Ovary (tissue), 3 donors: ENCODE data around the gene USP9Y.

ENCODE experiments used
- EP300 ChIP-seq: sonication (generic); formaldehyde crosslinking; IDR thresholded peaks from one replicate; pipeline ENCODE4 v1.6.1; 2017; ENCODE audit warnings: antibody characterized with exemption
- TF ChIP-seq, protein P1 (sequence below), 3 donors: fragments of 450-650 bp in 2 of 3; fragments of 200-600 bp in 1 of 3; IDR thresholded peaks; one replicate each; pipeline versions ENCODE4 v1.5.1 to v1.8.0; 2016 to 2022; ENCODE audit warnings: antibody characterized with exemption in 3 of 3, mild to moderate bottlenecking in 1 of 3
- donor health status: DM: no; HTN: no; CAD: no.

DNA sequence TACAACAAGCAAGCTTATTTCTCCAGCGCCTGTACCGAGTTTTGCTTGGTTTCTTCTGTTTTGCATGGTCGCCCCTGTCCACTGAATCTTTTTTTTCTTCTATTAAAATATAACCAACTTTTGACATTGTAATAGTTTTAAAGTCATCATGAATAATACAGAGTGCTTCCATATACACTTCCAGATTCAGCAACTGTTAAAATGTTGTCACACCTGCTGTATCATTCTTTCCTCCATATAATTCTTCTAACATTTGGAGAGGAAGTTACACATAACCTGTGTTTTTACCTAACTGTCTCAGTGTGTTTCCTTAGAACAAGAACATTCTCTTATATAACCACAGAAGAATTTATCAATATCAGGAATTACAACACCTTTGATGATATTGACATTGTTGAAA, 83.5 kb downstream of the USP9Y start:
- TF ChIP-seq, protein P1, sequence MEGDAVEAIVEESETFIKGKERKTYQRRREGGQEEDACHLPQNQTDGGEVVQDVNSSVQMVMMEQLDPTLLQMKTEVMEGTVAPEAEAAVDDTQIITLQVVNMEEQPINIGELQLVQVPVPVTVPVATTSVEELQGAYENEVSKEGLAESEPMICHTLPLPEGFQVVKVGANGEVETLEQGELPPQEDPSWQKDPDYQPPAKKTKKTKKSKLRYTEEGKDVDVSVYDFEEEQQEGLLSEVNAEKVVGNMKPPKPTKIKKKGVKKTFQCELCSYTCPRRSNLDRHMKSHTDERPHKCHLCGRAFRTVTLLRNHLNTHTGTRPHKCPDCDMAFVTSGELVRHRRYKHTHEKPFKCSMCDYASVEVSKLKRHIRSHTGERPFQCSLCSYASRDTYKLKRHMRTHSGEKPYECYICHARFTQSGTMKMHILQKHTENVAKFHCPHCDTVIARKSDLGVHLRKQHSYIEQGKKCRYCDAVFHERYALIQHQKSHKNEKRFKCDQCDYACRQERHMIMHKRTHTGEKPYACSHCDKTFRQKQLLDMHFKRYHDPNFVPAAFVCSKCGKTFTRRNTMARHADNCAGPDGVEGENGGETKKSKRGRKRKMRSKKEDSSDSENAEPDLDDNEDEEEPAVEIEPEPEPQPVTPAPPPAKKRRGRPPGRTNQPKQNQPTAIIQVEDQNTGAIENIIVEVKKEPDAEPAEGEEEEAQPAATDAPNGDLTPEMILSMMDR (IDR thresholded peaks at IDR 0.05), result no peak
- no peak for TF ChIP-seq EP300
